ENCODE measurements around the gene SPACA4. TPM values are rescaled to one million over a fixed set of nuclear protein-coding genes. Genes with fewer than 3 reads are reported as not detected.

Gene SPACA4
- total RNA-seq, 1 experiment from 2014 or later: not detected

GRCh38 chr19:48639483-48640375 lies 33.2 kb downstream of the SPACA4 start:
- Histone ChIP-seq H3K4me3 (ENCODE audit: insufficient read depth, low read depth, low read length) (peak overlapping the region; percentile 42), H3K36me3 (replicated peaks; ENCODE audit: control insufficient read depth, insufficient read depth, low read length) (no peaks in the 10 kb centered on the region), H3K27me3 (ENCODE audit: control insufficient read depth, insufficient read depth, low read length) (peaks cover 28% of the 10 kb centered on the region)
- DNase-seq: peak; percentile 56

- Histone ChIP-seq H3K4me3 (ENCODE audit: insufficient read depth, low read depth, low read length) (no peak overlapping the region), H3K27me3 (ENCODE audit: control insufficient read depth, insufficient read depth, low read length) (peaks cover 16% of the 10 kb centered on the region), H3K36me3 (replicated peaks; ENCODE audit: control insufficient read depth, insufficient read depth, low read length) (no peaks in the 10 kb centered on the region)
- no peak for DNase-seq
Measured at GRCh38 chr19:48641850-48642249, 35.3 kb downstream of the SPACA4 start.

DNA sequence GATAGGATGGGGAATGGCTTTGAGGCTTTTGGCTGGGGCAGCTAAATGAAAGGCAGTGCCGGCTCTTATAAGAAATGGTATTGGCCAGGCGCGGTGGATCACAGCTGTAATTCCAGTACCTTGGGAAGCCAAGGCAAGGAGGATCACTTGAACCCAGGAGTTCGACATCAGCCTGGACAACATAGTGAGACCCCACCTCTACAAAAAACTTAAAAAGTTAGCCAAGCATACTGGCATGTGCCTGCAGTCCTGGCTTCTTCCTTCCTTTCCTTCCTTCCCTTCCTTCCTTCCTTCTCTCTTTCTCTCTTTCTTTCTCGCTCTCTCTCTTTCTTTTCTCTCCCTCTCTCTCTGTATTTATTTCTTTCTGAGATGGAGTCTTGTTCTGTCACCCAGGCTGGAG lies 36.3 kb downstream of the SPACA4 start:
- H3K36me3 ChIP-seq (replicated peaks; ENCODE audit: control insufficient read depth, insufficient read depth, low read length): no peaks in the 10 kb centered on the region
- H3K27me3 ChIP-seq (ENCODE audit: control insufficient read depth, insufficient read depth, low read length): peaks cover 13% of the 10 kb centered on the region
- no peak for DNase-seq
- no peak overlapping the region for H3K4me3 ChIP-seq (ENCODE audit: insufficient read depth, low read depth, low read length)

GRCh38 chr19:48644355-48644754 lies 37.8 kb downstream of the SPACA4 start:
- DNase-seq: peak; percentile 35
- H3K4me3 ChIP-seq (ENCODE audit: insufficient read depth, low read depth, low read length): peak overlapping the region; percentile 9; the same call in 1 of the 2 replicates

DNA sequence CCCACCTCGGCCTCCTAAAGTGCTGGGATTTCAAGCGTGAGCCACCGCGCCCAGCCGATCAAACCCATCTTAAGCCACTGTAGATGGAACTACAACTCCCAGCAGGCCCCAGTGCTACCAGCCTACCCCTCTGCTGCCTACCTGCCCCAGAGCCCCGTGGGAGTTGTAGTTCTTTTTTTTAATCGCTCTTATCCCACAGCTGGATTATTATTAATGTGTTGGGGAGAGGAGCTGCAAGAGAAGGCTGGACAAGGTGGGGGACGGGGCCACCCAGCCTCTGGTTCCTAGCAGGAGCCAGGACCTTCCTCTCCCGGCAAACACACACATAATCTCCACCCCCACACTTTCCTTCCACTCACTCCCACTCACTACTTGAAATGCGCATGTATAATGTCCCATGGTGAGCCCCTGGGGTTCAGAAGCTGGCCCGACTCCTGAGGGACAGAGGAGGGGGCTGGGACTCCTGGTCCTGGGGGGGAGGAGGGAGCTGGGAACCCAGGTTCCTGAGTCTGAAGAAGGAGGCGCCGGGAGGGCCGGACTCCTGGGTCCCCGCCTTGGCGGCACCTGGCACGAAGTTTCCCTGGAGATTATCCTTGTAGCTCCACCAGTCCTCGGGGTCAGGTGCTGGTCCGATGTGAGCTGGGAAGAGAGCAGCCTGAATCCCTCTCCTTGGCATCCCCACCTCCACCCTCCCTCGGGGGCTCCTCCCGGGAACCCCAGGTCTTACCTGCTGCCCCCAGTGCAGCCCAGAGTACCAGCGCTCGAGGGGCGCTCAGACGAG lies 38.5 kb downstream of the SPACA4 start:
- Histone ChIP-seq H3K4me3 (ENCODE audit: insufficient read depth, low read depth, low read length) (peak overlapping the region; percentile 77), H3K36me3 (replicated peaks; ENCODE audit: control insufficient read depth, insufficient read depth, low read length) (no peaks in the 10 kb centered on the region), H3K27me3 (ENCODE audit: control insufficient read depth, insufficient read depth, low read length) (peaks cover 3% of the 10 kb centered on the region; the same call in 1 of the 2 replicates)
- peak; percentile 85 for DNase-seq

More at GRCh38 chr19:48644355-48644754, 37.8 kb downstream of the SPACA4 start:
- Histone ChIP-seq H3K27me3 (ENCODE audit: control insufficient read depth, insufficient read depth, low read length) (peaks cover 10% of the 10 kb centered on the region), H3K36me3 (replicated peaks; ENCODE audit: control insufficient read depth, insufficient read depth, low read length) (no peaks in the 10 kb centered on the region)

DNA sequence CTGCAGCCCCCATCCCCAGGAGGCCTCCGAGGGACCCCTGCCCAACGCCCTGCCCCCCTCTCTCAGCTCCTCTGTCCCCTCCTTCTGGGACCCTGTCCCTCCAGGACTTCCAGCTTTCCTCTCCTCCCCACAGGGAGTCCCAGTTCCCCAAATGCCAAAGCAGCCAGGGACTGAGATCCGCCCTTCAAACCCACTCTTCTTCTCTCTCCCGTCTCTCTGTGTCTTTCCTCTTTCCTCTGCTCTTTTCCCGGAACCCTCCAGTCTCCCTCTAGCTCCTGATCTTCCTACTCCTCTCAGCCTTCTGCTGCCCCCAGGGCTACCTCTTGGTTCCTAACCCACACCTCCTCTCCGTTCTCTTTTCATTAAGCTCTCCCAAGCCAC lies 39.1 kb downstream of the SPACA4 start:
- peak; percentile 75 for DNase-seq
- Histone ChIP-seq H3K4me3 (ENCODE audit: insufficient read depth, low read depth, low read length) (peak overlapping the region; percentile 77), H3K36me3 (replicated peaks; ENCODE audit: control insufficient read depth, insufficient read depth, low read length) (no peaks in the 10 kb centered on the region), H3K27me3 (ENCODE audit: control insufficient read depth, insufficient read depth, low read length) (peaks cover 2% of the 10 kb centered on the region; the same call in 1 of the 2 replicates)

- DNase-seq: peak; percentile 98
- peak within 1 kb of the TSS; percentile 77 for H3K4me3 ChIP-seq (ENCODE audit: insufficient read depth, low read depth, low read length)
- H3K36me3 ChIP-seq (replicated peaks; ENCODE audit: control insufficient read depth, insufficient read depth, low read length): no peaks in the 10 kb centered on the region
- peaks cover 2% of the 10 kb centered on the region; the same call in 1 of the 2 replicates for H3K27me3 ChIP-seq (ENCODE audit: control insufficient read depth, insufficient read depth, low read length)
Measured at GRCh38 chr19:48646001-48646721, 39.6 kb downstream of the SPACA4 start, which contains the start of gene CA11. Gene CA11, minus strand, starts transcription at chr19:48646187. Its CDS starts 555 bp downstream, at chr19:48645632.

DNA sequence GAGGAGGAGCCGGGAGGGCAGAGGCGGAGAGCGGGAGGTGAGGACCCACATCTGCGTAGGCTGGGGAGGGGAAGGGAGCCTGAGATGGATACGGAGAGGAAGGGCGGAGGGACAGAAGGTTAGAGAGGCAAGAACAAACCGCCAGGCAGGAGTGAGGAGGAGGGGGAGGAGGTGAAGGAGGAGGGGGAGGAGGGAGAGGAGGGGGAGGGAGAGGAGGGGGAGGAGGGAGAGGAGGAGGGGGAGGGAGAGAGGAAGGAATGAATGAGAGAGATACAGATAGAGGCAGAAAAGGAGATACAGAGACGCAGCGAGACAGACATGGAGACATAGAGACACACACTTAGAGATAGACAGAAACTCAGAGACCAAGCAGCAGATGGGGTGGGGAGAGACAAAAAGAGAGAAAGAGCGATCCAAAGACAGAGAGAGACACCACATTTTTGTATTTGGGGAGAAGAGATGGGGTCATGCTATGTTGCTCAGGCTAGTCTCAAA lies 40.2 kb downstream of the SPACA4 start:
- no peaks in the 10 kb centered on the region; the same call in 1 of the 2 replicates for H3K27me3 ChIP-seq (ENCODE audit: control insufficient read depth, insufficient read depth, low read length)
- peak; percentile 35 for DNase-seq
- no peaks in the 10 kb centered on the region for H3K36me3 ChIP-seq (replicated peaks; ENCODE audit: control insufficient read depth, insufficient read depth, low read length)
- H3K4me3 ChIP-seq (ENCODE audit: insufficient read depth, low read depth, low read length): peak overlapping the region; percentile 77

DNA sequence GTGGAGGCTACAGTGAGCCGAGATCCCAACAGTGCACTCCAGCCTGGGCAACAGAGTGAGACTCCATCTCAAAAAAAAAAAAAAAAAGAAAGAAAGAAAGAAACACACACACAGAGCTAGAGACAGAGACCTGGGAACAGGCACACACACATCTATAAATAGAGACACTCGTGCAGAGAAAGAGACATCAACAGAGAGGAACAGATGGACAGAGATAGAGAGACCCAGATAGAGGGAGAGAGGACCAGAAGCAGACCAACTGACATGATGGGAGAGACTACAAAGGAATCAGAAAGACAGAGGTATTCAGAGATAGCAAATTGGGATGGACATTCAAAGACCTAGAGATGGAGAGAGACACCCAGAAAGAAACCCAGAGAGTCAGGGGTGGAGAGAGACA lies 41.6 kb downstream of the SPACA4 start:
- no peaks in the 10 kb centered on the region for H3K36me3 ChIP-seq (replicated peaks; ENCODE audit: control insufficient read depth, insufficient read depth, low read length)
- H3K4me3 ChIP-seq (ENCODE audit: insufficient read depth, low read depth, low read length): no peak overlapping the region
- DNase-seq: no peak
- H3K27me3 ChIP-seq (ENCODE audit: control insufficient read depth, insufficient read depth, low read length): no peaks in the 10 kb centered on the region

DNA sequence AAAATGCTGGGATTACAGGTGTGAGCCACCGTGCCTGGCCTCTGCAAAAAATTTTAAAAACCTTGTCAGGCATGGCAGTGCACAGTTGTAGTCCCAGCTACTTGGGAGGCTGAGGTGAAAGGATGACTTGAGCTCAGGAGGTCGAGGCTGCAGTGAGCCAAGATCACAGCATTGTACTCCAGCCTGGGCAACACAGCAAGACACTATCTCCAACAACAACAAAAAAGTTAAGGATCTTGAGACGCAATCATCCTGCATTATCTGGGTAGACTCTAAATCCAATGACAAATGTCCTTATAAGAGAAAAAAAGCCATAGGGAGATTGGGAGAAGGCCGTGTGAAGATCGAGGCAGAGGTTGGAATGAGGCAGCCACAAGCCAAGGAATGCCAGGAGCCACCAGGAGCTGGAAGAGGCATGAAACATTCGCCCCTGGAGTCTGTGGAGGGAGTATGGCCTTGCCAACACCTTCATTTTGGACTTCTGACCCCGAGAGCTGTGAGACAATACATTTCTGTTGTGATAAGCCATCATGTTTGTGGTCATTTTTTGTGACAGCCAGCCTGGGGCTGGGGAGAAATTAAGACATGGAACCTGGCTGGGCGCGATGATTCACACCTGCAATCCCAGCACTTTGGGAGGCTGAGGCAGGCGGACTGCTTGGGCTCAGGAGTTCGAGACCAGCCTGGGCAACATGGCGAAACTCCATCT lies 44.6 kb downstream of the SPACA4 start:
- DNase-seq: no peak
- no peak overlapping the region for H3K4me3 ChIP-seq (ENCODE audit: insufficient read depth, low read depth, low read length)
- H3K36me3 ChIP-seq (replicated peaks; ENCODE audit: control insufficient read depth, insufficient read depth, low read length): no peaks in the 10 kb centered on the region
- H3K27me3 ChIP-seq (ENCODE audit: control insufficient read depth, insufficient read depth, low read length): no peaks in the 10 kb centered on the region

DNA sequence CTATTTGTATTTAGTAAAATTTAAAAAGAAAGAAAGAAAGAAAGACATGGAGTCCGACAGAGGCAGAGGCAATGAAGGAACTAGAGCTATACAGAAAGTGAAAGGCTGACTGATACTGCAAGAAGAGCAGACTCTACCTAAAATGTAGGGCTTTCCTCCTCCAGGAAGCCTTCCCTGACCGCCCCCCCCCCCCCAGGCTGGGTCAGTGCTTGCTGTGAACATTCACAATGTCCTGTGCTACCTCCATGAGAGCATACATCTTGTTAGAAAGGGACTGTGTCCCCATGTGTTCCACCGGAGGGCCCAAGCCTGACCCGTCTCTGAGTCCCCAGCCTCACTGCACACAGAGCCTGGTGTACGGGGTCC lies 45.1 kb downstream of the SPACA4 start:
- DNase-seq: peak; percentile 35
- Histone ChIP-seq H3K27me3 (ENCODE audit: control insufficient read depth, insufficient read depth, low read length) (no peaks in the 10 kb centered on the region), H3K36me3 (replicated peaks; ENCODE audit: control insufficient read depth, insufficient read depth, low read length) (no peaks in the 10 kb centered on the region), H3K4me3 (ENCODE audit: insufficient read depth, low read depth, low read length) (no peak overlapping the region)

GRCh38 chr19:48654299-48655059 lies 47.9 kb downstream of the SPACA4 start:
- H3K4me3 ChIP-seq (ENCODE audit: insufficient read depth, low read depth, low read length): no peak overlapping the region
- H3K27me3 ChIP-seq (ENCODE audit: control insufficient read depth, insufficient read depth, low read length): no peaks in the 10 kb centered on the region
- H3K36me3 ChIP-seq (replicated peaks; ENCODE audit: control insufficient read depth, insufficient read depth, low read length): no peaks in the 10 kb centered on the region
- DNase-seq: no peak

DNA sequence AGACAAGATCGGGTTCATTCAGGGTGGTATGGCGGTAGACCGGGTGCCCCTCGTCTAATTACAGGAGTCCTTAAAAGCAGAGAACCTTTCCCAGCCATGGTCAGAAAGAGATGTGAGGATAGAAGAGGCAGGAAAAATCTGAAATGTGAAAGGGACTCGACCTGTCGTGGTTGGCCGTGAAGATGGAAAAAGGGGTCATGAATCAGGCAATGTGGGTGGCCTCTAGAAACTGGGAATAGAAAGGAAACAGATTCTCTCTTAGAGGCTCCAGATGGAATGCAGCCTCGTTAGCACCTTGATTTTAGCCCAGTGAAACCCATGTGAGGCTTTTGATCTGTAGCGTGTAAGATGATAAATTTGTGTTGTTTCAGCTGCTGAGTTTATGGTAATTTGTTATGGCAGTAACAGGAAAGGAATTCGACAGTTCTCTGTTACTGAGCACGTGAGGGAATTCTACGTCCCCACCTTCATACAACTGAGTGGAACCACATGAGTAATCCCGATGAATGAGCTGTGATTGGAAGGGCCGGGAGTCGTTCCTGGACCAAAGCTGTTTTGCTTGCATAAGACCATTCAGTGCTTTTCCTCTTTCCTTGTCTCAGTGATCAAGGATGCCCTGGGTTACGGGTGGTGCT lies 50.4 kb downstream of the SPACA4 start:
- no peaks in the 10 kb centered on the region for H3K27me3 ChIP-seq (ENCODE audit: control insufficient read depth, insufficient read depth, low read length)
- DNase-seq: peak; percentile 39
- H3K4me3 ChIP-seq (ENCODE audit: insufficient read depth, low read depth, low read length): no peak overlapping the region
- H3K36me3 ChIP-seq (replicated peaks; ENCODE audit: control insufficient read depth, insufficient read depth, low read length): no peaks in the 10 kb centered on the region
